ENCODE results near the gene PCAT6.

The PCAT6 gene

DNA sequence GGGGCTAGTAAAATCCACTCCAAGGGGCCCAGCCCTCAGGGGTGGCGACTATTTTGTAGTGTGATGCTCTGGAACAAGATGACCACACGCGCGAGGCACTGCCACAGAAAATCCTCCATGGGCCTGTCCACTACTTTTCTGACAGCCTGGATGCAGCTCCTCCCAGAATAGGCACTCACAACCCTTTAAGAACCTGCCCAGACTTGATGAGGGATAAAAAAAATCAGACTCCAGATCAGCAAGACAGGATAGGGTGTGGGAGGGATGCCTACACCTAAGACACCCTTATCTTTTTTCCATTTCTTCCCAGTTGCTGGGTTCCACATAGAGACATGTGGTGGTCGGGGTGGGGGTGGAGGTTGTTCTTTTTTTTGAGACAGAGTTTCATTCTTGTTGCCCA is 33.5 kb downstream of the PCAT6 start:
- no peak for DNase-seq (ENCODE audit: insufficient read length, low spot score)
- FAIRE-seq, result no peak
- TF ChIP-seq POLR2AphosphoS5 (IDR thresholded peaks at IDR 0.05; ENCODE audit: low read depth, low read length) (no peak), POLR2A (IDR thresholded peaks at IDR 0.05; ENCODE audit: low read depth, low read length) (no peak), SPI1 (IDR thresholded peaks at IDR 0.05; ENCODE audit: low read depth, low read length) (no peak), PAX5 (IDR thresholded peaks at IDR 0.05; ENCODE audit: insufficient read depth, low read length, severe bottlenecking) (no peak), TAF1 (IDR thresholded peaks at IDR 0.05; ENCODE audit: low read depth, low read length) (no peak), POU2F2 (IDR thresholded peaks at IDR 0.05; ENCODE audit: low read depth, low read length) (no peak)

GRCh38 chr1:202844935-202845334 is 34.2 kb downstream of the PCAT6 start:
- DNase-seq (ENCODE audit: insufficient read length, low spot score), result no peak
- TF ChIP-seq POU2F2 (IDR thresholded peaks at IDR 0.05; ENCODE audit: low read depth, low read length) (no peak), POLR2AphosphoS5 (IDR thresholded peaks at IDR 0.05; ENCODE audit: low read depth, low read length) (no peak), PAX5 (IDR thresholded peaks at IDR 0.05; ENCODE audit: insufficient read depth, low read length, severe bottlenecking) (no peak), SPI1 (IDR thresholded peaks at IDR 0.05; ENCODE audit: low read depth, low read length) (no peak), POLR2A (IDR thresholded peaks at IDR 0.05; ENCODE audit: low read depth, low read length) (no peak), TAF1 (IDR thresholded peaks at IDR 0.05; ENCODE audit: low read depth, low read length) (no peak)
- no peak for FAIRE-seq

DNA sequence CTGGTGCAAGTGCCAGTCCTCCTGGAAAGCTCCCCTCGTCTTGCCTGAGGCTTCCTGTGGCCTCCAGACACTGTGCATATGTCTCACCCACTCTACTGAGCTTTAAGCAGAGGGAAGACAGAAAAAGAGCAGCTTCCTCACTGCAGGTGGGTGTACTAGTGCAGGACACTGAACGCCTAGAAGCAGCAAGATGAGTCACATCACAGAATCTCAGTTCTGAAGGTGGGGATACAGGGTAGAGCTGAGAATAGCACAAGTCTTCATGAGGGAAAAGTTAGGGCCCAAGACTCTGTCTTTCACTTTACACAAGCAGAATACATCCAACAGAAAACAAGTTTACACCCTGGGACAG is 37.4 kb downstream of the PCAT6 start:
- DNase-seq (ENCODE audit: insufficient read length, low spot score), result peak; percentile 68
- TF ChIP-seq TAF1 (IDR thresholded peaks at IDR 0.05; ENCODE audit: low read depth, low read length) (no peak), POU2F2 (IDR thresholded peaks at IDR 0.05; ENCODE audit: low read depth, low read length) (peak; percentile 53; the same call in 1 of the 2 replicates), SPI1 (IDR thresholded peaks at IDR 0.05; ENCODE audit: low read depth, low read length) (peak; percentile 61)
- FAIRE-seq, result peak; percentile 83

- peak; percentile 38 for FAIRE-seq
- TF ChIP-seq PAX5 (IDR thresholded peaks at IDR 0.05; ENCODE audit: insufficient read depth, low read length, severe bottlenecking), result no peak
- peak; percentile 61 for TF ChIP-seq SPI1 (IDR thresholded peaks at IDR 0.05; ENCODE audit: low read depth, low read length)
- no peak for DNase-seq (ENCODE audit: insufficient read length, low spot score)
Measured at GRCh38 chr1:202850593-202851362, 40.0 kb downstream of the PCAT6 start.

- DNase-seq (ENCODE audit: insufficient read length, low spot score), result peak; percentile 59
- TF ChIP-seq TAF1 (IDR thresholded peaks at IDR 0.05; ENCODE audit: low read depth, low read length) (no peak), POU2F2 (IDR thresholded peaks at IDR 0.05; ENCODE audit: low read depth, low read length) (no peak), SPI1 (IDR thresholded peaks at IDR 0.05; ENCODE audit: low read depth, low read length) (no peak), PAX5 (IDR thresholded peaks at IDR 0.05; ENCODE audit: insufficient read depth, low read length, severe bottlenecking) (no peak), POLR2AphosphoS5 (IDR thresholded peaks at IDR 0.05; ENCODE audit: low read depth, low read length) (no peak), POLR2A (IDR thresholded peaks at IDR 0.05; ENCODE audit: low read depth, low read length) (no peak)
- FAIRE-seq, result peak; percentile 79
Measured at GRCh38 chr1:202852163-202852904, 41.6 kb downstream of the PCAT6 start.

- no peak for DNase-seq (ENCODE audit: insufficient read length, low spot score)
- FAIRE-seq, result no peak
- no peak for TF ChIP-seq POLR2A (IDR thresholded peaks at IDR 0.05; ENCODE audit: low read depth, low read length)
- no peak for TF ChIP-seq TAF1 (IDR thresholded peaks at IDR 0.05; ENCODE audit: low read depth, low read length)
- TF ChIP-seq PAX5 (IDR thresholded peaks at IDR 0.05; ENCODE audit: insufficient read depth, low read length, severe bottlenecking), result no peak
- TF ChIP-seq POLR2AphosphoS5 (IDR thresholded peaks at IDR 0.05; ENCODE audit: low read depth, low read length), result no peak
- TF ChIP-seq POU2F2 (IDR thresholded peaks at IDR 0.05; ENCODE audit: low read depth, low read length), result no peak
- TF ChIP-seq SPI1 (IDR thresholded peaks at IDR 0.05; ENCODE audit: low read depth, low read length), result no peak
Measured at GRCh38 chr1:202854787-202855186, 44.0 kb downstream of the PCAT6 start.

DNA sequence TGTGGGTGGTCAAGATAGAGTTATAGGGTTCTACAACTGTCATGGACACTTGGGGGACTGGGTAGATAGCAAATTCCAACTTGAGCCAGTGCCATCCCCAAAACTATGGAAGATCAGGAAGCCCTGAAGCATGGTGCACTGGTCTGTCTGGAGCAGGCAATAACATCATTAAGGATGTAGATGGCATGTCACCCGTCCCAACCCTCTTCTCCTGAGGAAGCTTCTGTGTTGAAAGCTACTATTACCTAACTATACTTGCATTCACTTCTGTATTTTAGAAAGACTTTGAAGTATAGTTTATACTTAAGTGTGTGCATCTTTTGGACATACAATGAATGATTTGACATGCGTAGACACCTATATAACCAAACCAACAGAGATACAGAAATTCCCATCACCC is 45.3 kb downstream of the PCAT6 start:
- no peak for TF ChIP-seq POLR2AphosphoS5 (IDR thresholded peaks at IDR 0.05; ENCODE audit: low read depth, low read length)
- TF ChIP-seq TAF1 (IDR thresholded peaks at IDR 0.05; ENCODE audit: low read depth, low read length), result no peak
- no peak for TF ChIP-seq POLR2A (IDR thresholded peaks at IDR 0.05; ENCODE audit: low read depth, low read length)
- TF ChIP-seq POU2F2 (IDR thresholded peaks at IDR 0.05; ENCODE audit: low read depth, low read length), result no peak
- TF ChIP-seq SPI1 (IDR thresholded peaks at IDR 0.05; ENCODE audit: low read depth, low read length), result no peak
- TF ChIP-seq PAX5 (IDR thresholded peaks at IDR 0.05; ENCODE audit: insufficient read depth, low read length, severe bottlenecking), result no peak
- DNase-seq (ENCODE audit: insufficient read length, low spot score), result no peak
- no peak for FAIRE-seq

- TF ChIP-seq TAF1 (IDR thresholded peaks at IDR 0.05; ENCODE audit: low read depth, low read length), result no peak
- no peak for TF ChIP-seq POLR2AphosphoS5 (IDR thresholded peaks at IDR 0.05; ENCODE audit: low read depth, low read length)
- no peak for TF ChIP-seq POU2F2 (IDR thresholded peaks at IDR 0.05; ENCODE audit: low read depth, low read length)
- no peak for TF ChIP-seq SPI1 (IDR thresholded peaks at IDR 0.05; ENCODE audit: low read depth, low read length)
- no peak for TF ChIP-seq PAX5 (IDR thresholded peaks at IDR 0.05; ENCODE audit: insufficient read depth, low read length, severe bottlenecking)
- no peak for TF ChIP-seq POLR2A (IDR thresholded peaks at IDR 0.05; ENCODE audit: low read depth, low read length)
- DNase-seq (ENCODE audit: insufficient read length, low spot score) (no peak), FAIRE-seq (no peak)
Measured at GRCh38 chr1:202857136-202857610, 46.4 kb downstream of the PCAT6 start.

DNA sequence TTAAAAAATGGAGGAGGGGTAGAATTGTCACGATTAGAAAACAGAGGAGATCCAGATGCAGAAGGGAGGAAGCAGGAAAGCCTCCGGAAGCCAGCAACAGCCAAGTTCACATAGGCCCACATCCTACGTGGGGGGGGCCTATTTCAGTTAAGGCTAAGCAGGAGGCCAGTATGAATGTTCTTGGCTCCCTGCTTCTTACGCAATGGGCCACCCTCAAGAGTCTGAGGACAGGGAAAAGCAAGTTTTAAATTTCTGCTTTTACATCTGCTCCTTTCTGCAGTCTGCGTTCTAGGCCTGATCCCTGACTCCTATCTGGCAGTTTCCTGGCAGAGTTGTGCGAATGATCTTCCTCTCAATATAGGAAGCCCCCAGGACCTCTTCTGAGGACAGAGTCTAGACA is 47.6 kb downstream of the PCAT6 start:
- FAIRE-seq (no peak), DNase-seq (ENCODE audit: insufficient read length, low spot score) (no peak)
- TF ChIP-seq SPI1 (IDR thresholded peaks at IDR 0.05; ENCODE audit: low read depth, low read length) (no peak), POU2F2 (IDR thresholded peaks at IDR 0.05; ENCODE audit: low read depth, low read length) (no peak), PAX5 (IDR thresholded peaks at IDR 0.05; ENCODE audit: insufficient read depth, low read length, severe bottlenecking) (no peak), POLR2AphosphoS5 (IDR thresholded peaks at IDR 0.05; ENCODE audit: low read depth, low read length) (no peak), TAF1 (IDR thresholded peaks at IDR 0.05; ENCODE audit: low read depth, low read length) (no peak)

Measured in GM12891 (cell line).